GM19467 (cell line): Measurements from ENCODE around the gene TMEM87A.

Source experiments
- ATAC-seq: cut with Tn5 transposase; IDR thresholded peaks from one replicate; pipeline ENCODE4 v1.9.1; 2021; ENCODE audit warnings: mild to moderate bottlenecking, moderate library complexity; ENCODE audit not compliant: unreplicated experiment

The TMEM87A gene

GRCh38 chr15:42166225-42166940, 106.8 kb downstream of the TMEM87A start:
- ATAC-seq, result no peak

GRCh38 chr15:42165106-42165505, 108.1 kb downstream of the TMEM87A start:
- no peak for ATAC-seq

GRCh38 chr15:42163947-42164550, 109.2 kb downstream of the TMEM87A start:
- ATAC-seq, result no peak

- ATAC-seq, result no peak
Measured at GRCh38 chr15:42163291-42163690, 109.9 kb downstream of the TMEM87A start.
